K562 (cell line): ENCODE results near the gene ARID3C. TPM values are rescaled to one million over a fixed set of nuclear protein-coding genes. Genes with fewer than 3 reads are reported as not detected.
A peak's percentile ranks its signal among the peaks of the same experiment; 100 is the strongest.

Experiments used
- CBX1 ChIP-seq: sonication (generic); IDR thresholded peaks from 2 replicates; pipeline ENCODE4 v1.6.1; 2016; ENCODE audit warnings: antibody characterized with exemption, low read depth, mild to moderate bottlenecking
- CXXC5 ChIP-seq: fragments of 250-450 bp; sonication (Bioruptor Pico); IDR thresholded peaks from 2 replicates; pipeline ENCODE4 v1.8.0; 2022; ENCODE audit warnings: inconsistent platforms, mild to moderate bottlenecking, moderate library complexity
- EZH2 ChIP-seq: IDR thresholded peaks from 2 replicates; pipeline ENCODE4 v1.6.1; 2012; ENCODE audit warnings: low read depth, mild to moderate bottlenecking, inconsistent platforms, low read length, borderline replicate concordance
- HNRNPLL ChIP-seq: fragments of 200-400 bp; formaldehyde crosslinking; IDR thresholded peaks from 2 replicates; pipeline ENCODE4 v1.6.1; 2017; ENCODE audit warnings: low read length, low read depth, mild to moderate bottlenecking; ENCODE audit not compliant: poor library complexity, severe bottlenecking
- MCM5 ChIP-seq: fragments of 450-650 bp; IDR thresholded peaks from 2 replicates; pipeline ENCODE4 v1.6.1; 2016; ENCODE audit warnings: low read depth
- MIER1 ChIP-seq: fragments of 450-650 bp; IDR thresholded peaks from 2 replicates; pipeline ENCODE4 v1.6.1; 2016; ENCODE audit warnings: antibody characterized with exemption, mild to moderate bottlenecking, low read depth
- NELFE ChIP-seq: IDR thresholded peaks from 2 replicates; pipeline ENCODE4 v1.6.1; 2011; ENCODE audit warnings: mild to moderate bottlenecking; ENCODE audit not compliant: insufficient read depth, insufficient read length
- NR2C1 ChIP-seq, 2 experiments: fragments of 450-650 bp; IDR thresholded peaks; 2 replicates each; pipeline ENCODE4 v1.6.1; 2017; ENCODE audit warnings: mild to moderate bottlenecking in 2 of 2, antibody characterized with exemption in 1 of 2, inconsistent platforms in 1 of 2, missing compliant biosample characterization in 1 of 2, missing genetic modification characterization in 1 of 2
- PTBP1 ChIP-seq: fragments of 200-400 bp; formaldehyde crosslinking; IDR thresholded peaks from 2 replicates; pipeline ENCODE4 v1.6.1; 2017; ENCODE audit warnings: low read depth, low read length
- TEAD4 ChIP-seq, 2 experiments: sonication (generic) in 1 of 2; formaldehyde crosslinking in 1 of 2; IDR thresholded peaks; 2 replicates each; pipeline versions ENCODE4 v1.6.1 to v1.8.0; 2012 to 2022; ENCODE audit warnings: borderline replicate concordance in 1 of 2, inconsistent platforms in 1 of 2, low read length in 1 of 2, mild to moderate bottlenecking in 1 of 2, missing genetic modification reagents in 1 of 2
- TSC22D4 ChIP-seq: fragments of 450-650 bp; IDR thresholded peaks from 2 replicates; pipeline ENCODE4 v1.6.1; 2016; ENCODE audit warnings: missing genetic modification characterization, missing biosample characterization, control low read depth
- ZKSCAN8 ChIP-seq: fragments of 200-800 bp; sonication (Bioruptor generic); IDR thresholded peaks from 2 replicates; pipeline ENCODE4 v1.6.1; 2016; ENCODE audit warnings: missing genetic modification characterization, missing compliant biosample characterization
- ZNF174 ChIP-seq: fragments of 250-450 bp; sonication (Bioruptor Pico); IDR thresholded peaks from 2 replicates; pipeline ENCODE4 v1.4.0; 2020; ENCODE audit warnings: mild to moderate bottlenecking
- ZNF75A ChIP-seq: fragments of 450-650 bp; formaldehyde crosslinking; IDR thresholded peaks from 2 replicates; pipeline ENCODE4 v1.4.0; 2020; ENCODE audit warnings: mild to moderate bottlenecking
- polyA plus RNA-seq, 8 experiments: library from polyadenylated mRNA; depleted of rRNA in 4 of 8; stranded (reverse) in 5 of 8; unstranded in 3 of 8; fragments of >200 nt; fragmentation: Nextera tagmentation in 2 of 8; fragmentation: Illumina TruSeq in 1 of 8; extraction: Ambion mirVana in 2 of 8; extraction: Trizol in 1 of 8; gene quantifications; 2 replicates each; pipeline versions ENCODE4 v1.2.1 to v1.2.3, GENCODE V29; 2011 to 2014; ENCODE audit warnings: inconsistent platforms in 1 of 8, missing spikeins in 1 of 8
- total RNA-seq, 7 experiments: library from RNA; depleted of rRNA in 6 of 7; stranded (reverse); fragments of >200 nt in 6 of 7; fragmentation: Illumina TruSeq in 2 of 7; extraction: Trizol in 2 of 7; gene quantifications; 2 replicates each; pipeline versions ENCODE4 v1.2.1 to v1.2.3, GENCODE V29; 2011 to 2021; ENCODE audit warnings: low replicate concordance in 1 of 7
- TF ChIP-seq, protein P1 (sequence below): fragments of 200-800 bp; sonication (Bioruptor generic); IDR thresholded peaks from 2 replicates; pipeline ENCODE4 v1.6.1; 2017; ENCODE audit warnings: missing genetic modification characterization, missing compliant biosample characterization
- TF ChIP-seq, protein P2 (sequence below): sonication (generic); formaldehyde crosslinking; IDR thresholded peaks from 2 replicates; pipeline ENCODE4 v1.8.0; 2022; ENCODE audit warnings: missing genetic modification reagents, mild to moderate bottlenecking, moderate library complexity, borderline replicate concordance
- TF ChIP-seq, protein P3 (sequence below), 2 experiments: fragments of 450-650 bp; IDR thresholded peaks; 2 replicates each; pipeline ENCODE4 v1.6.1; 2016
- TF ChIP-seq, protein P4 (sequence below), 3 experiments: IDR thresholded peaks in 2 of 3; conservative IDR thresholded peaks in 1 of 3; 2 replicates each; pipeline ENCODE4 v1.5.1; 2011 to 2012; ENCODE audit warnings: low read length in 3 of 3, mild to moderate bottlenecking in 3 of 3, control low read depth in 2 of 3, improper control_type of control experiment in 1 of 3, inconsistent platforms in 1 of 3, low read depth in 1 of 3, mixed read lengths in 1 of 3, moderate library complexity in 1 of 3; ENCODE audit not compliant: insufficient read depth in 2 of 3

Gene ARID3C
- total and polyA plus RNA-seq, 9 of the 15 experiments (the other 6 are each of a cell fraction or from before 2014, with no cell fraction given): not detected

DNA sequence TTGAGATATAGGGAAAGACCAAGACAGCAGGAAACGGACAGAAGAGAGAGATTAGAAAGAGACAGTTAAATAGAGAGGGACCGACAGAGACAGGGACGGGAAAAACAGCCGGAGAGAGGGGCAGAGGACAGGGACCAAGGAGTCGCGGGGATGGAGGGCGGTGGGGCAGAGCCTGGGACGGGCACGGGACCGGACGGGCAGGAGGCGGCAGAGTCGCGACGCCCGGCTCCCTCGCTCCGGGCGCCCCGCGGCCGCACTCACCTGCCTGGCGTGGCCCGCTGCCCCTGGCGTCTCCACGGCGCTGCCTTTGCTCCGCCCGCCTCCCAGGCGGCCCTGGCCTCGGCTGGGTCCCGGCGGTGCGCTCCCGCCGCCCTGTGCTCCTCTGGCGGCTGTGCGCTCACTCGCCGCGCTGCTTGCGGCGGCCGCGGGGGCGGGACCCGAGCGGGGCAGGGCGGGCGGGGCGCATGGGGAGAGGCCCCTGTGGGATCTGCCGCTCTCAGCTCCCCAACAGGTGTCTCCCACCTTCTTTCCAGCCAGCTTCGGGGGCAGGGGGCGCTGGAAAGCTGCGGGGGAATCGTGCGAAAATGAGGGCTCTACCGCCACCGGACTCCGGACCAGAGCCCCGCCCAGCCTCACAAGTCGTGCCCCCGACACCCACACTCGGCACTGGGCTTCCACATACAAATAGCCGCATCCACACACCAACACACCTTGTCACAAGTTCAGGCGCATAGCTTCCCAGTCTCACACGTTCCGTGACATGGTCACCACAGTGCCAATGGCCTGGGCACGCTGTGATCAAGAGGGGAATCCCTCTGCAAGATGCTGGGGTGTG, at the start of gene ARID3C (continued):
- TF ChIP-seq, protein P1, sequence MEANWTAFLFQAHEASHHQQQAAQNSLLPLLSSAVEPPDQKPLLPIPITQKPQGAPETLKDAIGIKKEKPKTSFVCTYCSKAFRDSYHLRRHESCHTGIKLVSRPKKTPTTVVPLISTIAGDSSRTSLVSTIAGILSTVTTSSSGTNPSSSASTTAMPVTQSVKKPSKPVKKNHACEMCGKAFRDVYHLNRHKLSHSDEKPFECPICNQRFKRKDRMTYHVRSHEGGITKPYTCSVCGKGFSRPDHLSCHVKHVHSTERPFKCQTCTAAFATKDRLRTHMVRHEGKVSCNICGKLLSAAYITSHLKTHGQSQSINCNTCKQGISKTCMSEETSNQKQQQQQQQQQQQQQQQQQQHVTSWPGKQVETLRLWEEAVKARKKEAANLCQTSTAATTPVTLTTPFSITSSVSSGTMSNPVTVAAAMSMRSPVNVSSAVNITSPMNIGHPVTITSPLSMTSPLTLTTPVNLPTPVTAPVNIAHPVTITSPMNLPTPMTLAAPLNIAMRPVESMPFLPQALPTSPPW (CRISPR knock-in tag): peak; percentile 26; the same call in 1 of the 2 replicates
- TF ChIP-seq, protein P2, sequence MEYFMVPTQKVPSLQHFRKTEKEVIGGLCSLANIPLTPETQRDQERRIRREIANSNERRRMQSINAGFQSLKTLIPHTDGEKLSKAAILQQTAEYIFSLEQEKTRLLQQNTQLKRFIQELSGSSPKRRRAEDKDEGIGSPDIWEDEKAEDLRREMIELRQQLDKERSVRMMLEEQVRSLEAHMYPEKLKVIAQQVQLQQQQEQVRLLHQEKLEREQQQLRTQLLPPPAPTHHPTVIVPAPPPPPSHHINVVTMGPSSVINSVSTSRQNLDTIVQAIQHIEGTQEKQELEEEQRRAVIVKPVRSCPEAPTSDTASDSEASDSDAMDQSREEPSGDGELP (CRISPR knock-in tag): no peak
- no peak for TF ChIP-seq CBX1
- TF ChIP-seq ZKSCAN8 (CRISPR knock-in tag): no peak
- TF ChIP-seq, protein P3, sequence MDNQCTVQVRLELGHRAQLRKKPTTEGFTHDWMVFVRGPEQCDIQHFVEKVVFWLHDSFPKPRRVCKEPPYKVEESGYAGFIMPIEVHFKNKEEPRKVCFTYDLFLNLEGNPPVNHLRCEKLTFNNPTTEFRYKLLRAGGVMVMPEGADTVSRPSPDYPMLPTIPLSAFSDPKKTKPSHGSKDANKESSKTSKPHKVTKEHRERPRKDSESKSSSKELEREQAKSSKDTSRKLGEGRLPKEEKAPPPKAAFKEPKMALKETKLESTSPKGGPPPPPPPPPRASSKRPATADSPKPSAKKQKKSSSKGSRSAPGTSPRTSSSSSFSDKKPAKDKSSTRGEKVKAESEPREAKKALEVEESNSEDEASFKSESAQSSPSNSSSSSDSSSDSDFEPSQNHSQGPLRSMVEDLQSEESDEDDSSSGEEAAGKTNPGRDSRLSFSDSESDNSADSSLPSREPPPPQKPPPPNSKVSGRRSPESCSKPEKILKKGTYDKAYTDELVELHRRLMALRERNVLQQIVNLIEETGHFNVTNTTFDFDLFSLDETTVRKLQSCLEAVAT (IDR thresholded peaks at IDR 0.05): no peak
- TF ChIP-seq EZH2: no peak
- no peak for TF ChIP-seq TEAD4 (IDR thresholded peaks at IDR 0.05; ENCODE audit: low read length)
- no peak for TF ChIP-seq TEAD4 (CRISPR knock-in tag; IDR thresholded peaks at IDR 0.05; ENCODE audit: borderline replicate concordance)
- no peak for TF ChIP-seq MIER1
- TF ChIP-seq PTBP1: no peak
- TF ChIP-seq NELFE: no peak
- no peak for TF ChIP-seq ZNF75A
- TF ChIP-seq TSC22D4: no peak
- TF ChIP-seq, protein P4, sequence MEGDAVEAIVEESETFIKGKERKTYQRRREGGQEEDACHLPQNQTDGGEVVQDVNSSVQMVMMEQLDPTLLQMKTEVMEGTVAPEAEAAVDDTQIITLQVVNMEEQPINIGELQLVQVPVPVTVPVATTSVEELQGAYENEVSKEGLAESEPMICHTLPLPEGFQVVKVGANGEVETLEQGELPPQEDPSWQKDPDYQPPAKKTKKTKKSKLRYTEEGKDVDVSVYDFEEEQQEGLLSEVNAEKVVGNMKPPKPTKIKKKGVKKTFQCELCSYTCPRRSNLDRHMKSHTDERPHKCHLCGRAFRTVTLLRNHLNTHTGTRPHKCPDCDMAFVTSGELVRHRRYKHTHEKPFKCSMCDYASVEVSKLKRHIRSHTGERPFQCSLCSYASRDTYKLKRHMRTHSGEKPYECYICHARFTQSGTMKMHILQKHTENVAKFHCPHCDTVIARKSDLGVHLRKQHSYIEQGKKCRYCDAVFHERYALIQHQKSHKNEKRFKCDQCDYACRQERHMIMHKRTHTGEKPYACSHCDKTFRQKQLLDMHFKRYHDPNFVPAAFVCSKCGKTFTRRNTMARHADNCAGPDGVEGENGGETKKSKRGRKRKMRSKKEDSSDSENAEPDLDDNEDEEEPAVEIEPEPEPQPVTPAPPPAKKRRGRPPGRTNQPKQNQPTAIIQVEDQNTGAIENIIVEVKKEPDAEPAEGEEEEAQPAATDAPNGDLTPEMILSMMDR (IDR thresholded peaks at IDR 0.05 in 2 of 3, conservative IDR thresholded peaks at IDR 0.05 in 1 of 3; ENCODE audit: insufficient read depth in 2 of 3, low read depth in 1 of 3, low read length in 3 of 3): peak in 1 of 3 experiments; percentile 24; a peak in 1 of 6 replicates
- no peak for TF ChIP-seq NR2C1 (IDR thresholded peaks at IDR 0.05)
- TF ChIP-seq NR2C1 (tag; IDR thresholded peaks at IDR 0.05): no peak
- TF ChIP-seq MCM5: no peak
- no peak for TF ChIP-seq ZNF174
- TF ChIP-seq CXXC5 (CRISPR knock-in tag): peak; percentile 38; the same call in 1 of the 2 replicates
- TF ChIP-seq HNRNPLL: peak; percentile 97
